HG03159 (cell line): Measurements from ENCODE around the gene ABLIM2.

ENCODE experiments used
- ATAC-seq: cut with Tn5 transposase; IDR thresholded peaks from one replicate; pipeline ENCODE4 v1.9.1; 2021; ENCODE audit warnings: mild to moderate bottlenecking, moderate library complexity; ENCODE audit not compliant: unreplicated experiment

Gene ABLIM2

DNA sequence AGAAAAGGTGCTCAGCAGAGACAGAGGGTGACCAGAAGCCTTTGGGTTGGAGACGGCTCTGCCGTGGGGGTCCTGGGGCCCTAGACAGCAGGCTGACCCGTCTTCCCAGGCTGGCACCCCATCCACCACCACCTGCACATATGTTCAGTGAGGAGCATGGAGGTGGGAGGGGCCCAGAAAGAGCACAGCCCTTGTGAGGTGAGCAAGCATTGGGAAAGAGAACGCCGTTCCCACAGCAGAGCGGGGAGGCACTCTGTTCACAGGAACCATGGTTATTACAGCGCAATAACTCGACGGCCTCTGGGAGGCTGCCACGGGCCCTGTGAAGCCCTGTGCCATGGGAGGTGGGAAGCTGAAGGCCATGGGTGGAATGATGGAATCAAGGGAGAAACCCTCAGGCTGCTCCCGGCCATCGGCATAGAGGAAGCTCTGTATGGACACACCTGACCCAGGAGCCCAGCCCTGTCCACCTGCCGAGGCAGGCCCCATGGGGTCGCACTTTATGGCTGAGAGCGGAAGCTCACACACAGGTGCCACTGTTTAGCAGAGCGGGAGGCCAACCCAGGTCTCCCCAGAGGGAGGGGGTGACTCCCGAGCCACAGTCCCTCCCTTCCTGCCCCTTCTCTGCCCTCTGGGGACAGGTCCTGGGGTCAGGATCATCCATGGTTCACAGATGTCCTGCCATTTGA, 125.4 kb downstream of the ABLIM2 start:
- no peak for ATAC-seq

DNA sequence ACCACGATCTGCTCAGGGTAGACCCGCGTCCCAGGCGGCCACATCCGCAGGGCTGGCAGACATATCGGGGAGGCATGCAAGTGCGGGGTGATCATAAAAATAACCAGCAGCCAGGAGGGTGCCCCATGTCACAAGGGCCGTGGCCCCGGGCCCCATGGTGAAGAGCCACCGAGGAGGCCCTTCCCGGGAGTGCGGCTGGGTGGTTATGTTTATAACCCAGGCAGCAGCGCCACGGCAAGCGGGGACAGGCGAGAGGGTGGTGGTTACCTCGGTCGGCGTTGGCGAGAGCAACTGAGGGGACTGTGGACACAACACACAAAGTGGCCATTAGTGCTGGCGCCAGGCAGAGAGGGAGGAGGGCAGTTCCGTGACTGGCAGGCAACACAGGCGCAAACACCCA, 126.2 kb downstream of the ABLIM2 start:
- ATAC-seq = no peak

DNA sequence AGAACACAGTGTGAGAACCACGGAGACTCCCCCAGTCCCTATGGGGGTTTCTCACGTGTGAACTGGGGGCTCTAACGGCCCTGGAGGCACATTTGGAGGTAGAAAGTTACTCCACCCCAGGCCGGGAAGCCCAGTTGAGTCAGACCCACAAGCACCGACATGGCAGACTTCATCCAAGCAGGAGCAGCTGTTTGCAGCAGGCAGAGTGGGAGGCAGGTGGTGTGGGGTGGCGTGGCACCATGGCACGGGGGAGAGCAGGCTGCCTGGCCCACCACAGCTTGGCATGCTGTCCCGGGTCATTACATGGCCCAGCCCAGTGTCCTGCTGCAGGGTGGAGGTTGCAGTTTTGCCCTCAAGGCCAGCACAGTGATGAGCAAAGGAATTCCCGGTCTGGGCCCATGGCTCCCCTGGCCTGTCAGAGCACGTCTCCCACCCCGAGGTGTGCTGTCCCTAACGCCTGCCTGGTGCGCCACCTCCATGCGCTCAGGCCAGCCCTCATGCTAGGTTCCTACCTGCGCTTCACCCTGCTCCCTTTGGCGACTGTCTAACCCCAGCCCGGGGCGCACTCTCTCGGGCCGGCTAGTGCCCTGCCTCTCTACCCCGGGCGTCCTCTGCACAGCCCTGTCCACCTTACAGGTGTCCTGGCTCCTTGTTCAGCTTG, 128.4 kb downstream of the ABLIM2 start:
- ATAC-seq = no peak

- no peak for ATAC-seq
These were observed 128.9 kb downstream of the ABLIM2 start for GRCh38 chr4:8029689-8030088.

DNA sequence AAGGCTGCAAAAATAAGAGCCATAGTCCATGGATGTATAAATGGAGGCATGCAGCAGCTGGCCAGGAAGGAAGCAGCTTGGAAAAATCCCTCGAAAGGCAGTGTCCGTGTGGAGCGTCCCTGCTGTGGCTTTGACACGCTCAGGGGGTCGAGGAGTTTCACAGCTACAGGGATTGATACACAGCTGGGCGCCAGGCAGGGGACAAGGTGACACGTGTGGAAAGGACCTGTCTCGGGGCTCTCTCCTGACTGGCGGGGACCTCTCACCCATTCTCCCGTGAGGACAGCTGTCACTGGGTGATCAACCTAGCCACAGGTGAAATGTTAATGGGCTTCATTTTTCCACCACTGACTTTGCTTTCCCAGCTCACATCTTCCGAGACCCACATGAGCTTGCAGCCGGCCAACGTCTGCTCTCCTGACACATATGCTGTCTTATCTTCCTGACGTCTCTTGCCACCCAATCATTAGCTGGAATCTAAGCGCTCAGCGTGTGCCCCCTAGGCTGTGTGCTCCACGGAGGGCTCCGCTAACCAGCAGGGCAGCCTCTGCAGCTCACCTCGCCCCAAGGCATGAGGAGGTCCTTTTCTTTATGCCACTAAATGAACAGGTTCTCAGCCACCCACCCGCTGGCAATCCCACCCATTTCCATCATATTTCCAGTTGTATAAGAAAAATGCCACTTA, 129.6 kb downstream of the ABLIM2 start:
- ATAC-seq = no peak

DNA sequence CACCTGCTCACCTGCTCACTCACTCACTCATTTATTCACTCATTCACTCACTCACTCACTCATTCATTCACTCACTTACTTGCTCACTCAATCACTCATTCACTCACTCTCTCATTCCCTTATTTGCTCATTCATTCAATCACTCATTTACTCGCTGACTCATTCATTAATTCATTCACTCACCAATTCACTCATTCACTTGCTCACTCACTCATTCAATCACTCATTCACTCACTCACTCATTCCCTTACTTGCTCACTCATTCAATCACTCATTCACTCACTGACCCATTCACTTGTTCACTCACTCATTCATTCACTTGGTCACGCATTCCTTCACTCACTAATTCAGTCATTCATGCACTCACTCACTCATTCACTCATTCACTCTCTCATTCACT, 130.2 kb downstream of the ABLIM2 start:
- ATAC-seq = no peak

GRCh38 chr4:8026453-8026852, 132.2 kb downstream of the ABLIM2 start:
- no peak for ATAC-seq

GRCh38 chr4:8025668-8026067, 132.9 kb downstream of the ABLIM2 start:
- ATAC-seq = no peak

- no peak for ATAC-seq
These were observed 134.4 kb downstream of the ABLIM2 start for GRCh38 chr4:8024073-8024786.

DNA sequence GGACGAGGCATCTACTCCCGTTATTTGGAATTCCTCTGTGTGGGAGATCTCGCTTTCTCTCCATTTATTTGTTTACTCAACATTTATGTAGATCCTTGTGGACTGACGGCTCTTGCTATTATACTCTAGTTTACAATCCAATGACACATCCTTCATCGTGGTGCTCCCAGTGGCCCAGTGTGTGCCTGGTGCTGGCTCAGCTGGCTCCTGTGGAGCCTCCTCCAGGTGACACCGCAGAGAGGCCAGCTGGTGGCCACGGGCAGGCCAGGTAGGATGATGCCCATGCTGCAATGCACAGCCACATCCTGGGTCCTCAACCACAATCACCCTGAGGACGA, 134.9 kb downstream of the ABLIM2 start:
- ATAC-seq = no peak

DNA sequence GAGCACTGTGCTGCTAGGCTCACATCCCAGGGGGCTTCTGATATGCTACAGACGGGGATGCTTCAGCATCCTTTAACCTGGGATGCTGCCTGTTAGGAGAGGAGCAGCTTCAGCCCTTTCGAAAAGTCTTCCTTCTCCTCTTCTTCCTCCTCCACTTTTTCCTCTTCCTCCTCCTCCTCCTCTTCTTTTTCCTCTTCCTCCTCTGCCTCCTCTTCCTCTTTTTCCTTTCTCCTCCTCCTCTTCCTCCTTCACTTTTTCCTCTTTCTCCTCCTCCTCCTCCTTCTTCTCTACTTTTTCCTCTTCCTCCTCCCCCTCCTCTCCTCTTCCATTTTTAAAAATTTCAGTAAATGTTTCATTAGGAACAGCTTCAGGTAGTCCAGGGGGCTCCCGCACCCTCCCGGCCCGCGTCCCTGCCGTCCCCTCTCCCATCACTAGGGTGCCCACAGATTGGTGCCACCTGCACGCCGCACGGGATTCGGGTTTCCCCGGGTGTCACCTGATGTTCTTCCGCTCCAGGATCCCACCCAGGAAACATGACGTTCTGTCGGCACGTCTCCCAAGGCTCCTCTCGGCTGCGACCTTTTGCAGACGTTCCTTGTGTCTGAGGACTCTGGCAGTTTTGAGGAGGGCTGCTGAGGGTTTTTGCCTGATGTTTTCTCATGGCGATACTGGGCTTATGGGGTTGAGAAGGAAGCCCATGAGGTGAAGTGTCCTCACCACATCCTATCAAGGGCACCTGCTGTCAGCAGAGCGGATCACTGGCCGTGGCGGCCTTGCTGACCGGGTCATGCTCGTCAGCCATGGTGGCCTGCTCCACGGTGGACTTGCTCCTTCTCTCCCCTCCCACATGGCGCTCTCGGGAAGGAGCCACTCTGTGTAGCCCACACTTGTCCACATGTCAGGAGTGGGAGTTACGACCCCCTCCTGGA, 135.6 kb downstream of the ABLIM2 start:
- ATAC-seq = no peak

- no peak for ATAC-seq
These were observed 136.8 kb downstream of the ABLIM2 start for GRCh38 chr4:8021796-8022195.

GRCh38 chr4:8019396-8020365, 138.9 kb downstream of the ABLIM2 start:
- ATAC-seq = no peak

DNA sequence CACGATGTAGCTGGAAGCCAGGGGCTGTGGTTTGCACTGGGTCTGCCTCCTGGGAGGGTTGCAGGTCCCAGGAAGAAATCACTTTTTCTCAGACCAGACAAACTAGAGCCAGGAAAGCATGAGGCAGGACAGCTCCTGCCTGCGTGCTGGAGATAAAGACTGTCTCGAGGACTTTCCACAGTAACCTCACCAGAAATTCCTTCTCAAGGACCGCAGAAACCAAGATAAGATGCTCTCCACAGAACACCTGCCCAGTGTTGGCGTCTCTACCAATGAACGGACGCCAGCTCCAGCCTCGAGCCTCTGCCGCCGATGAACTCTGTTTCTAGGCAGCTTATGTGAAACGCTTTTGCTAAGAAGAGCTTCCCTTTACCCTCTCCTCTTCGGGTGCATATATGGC, 142.1 kb downstream of the ABLIM2 start:
- ATAC-seq = no peak

DNA sequence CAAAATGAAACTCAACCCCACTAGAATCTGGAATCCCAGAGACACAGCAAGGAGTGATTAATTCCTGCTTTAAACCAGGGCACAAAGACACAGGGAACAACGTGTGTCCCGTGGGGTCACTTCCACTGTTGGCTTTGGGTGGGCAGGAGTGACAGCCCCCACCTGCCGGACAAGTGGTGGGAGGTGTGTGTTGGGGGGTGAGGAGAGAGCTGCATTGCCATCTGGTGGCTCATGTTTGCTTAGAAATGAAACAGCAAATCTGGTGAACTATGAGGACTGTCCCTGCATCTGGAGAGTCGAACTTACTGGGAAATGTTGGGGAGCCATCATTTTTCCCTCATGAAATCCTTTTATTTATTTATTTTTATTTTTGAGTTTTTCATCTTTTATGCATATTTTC, 143.1 kb downstream of the ABLIM2 start:
- ATAC-seq = no peak

DNA sequence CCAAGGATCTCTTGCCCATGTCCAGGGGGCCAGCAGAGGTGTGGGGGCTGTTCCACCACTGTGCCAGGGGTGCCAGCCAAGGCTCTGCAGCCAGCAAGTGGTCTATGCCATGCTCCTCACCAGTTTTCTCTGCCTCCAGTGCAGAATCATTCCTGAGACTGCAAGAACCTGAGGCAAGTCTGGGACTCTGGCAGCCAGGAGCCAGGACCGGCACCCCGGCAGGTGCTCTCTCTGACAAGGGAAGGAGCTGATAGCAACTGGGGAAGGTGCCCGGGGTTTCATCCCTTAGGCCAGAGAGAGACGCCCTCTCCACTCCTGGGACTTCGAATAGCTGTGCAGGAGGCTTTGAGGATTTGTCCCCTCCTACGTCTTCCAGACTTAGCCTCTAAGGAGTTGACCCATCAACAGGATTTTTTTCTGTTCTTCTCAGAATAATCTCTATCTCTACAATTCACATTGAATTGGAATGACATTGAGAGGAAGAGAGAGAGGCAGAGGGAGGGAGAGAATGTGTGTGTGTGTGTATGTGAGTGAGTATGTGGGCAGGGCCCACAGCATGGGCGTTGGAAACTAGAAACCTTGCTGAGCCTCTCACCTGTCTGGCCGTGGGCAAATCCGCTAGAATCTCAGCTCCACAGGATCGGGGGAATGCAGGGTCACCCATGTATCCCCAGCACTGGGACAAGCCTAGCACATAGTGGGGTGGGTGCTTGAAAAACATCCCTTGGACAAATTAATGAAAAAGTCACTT, 144.5 kb downstream of the ABLIM2 start:
- ATAC-seq = no peak

- ATAC-seq = no peak
These were observed 146.1 kb downstream of the ABLIM2 start for GRCh38 chr4:8012517-8012916.

GRCh38 chr4:8010618-8011017, 148.0 kb downstream of the ABLIM2 start:
- no peak for ATAC-seq
